Thyroid gland (tissue), 4 donors: ENCODE measurements around the gene HYCC1. TPM values are rescaled to one million over a fixed set of nuclear protein-coding genes. Genes with fewer than 3 reads are reported as not detected.
"Not testable (repeated sequence)": the region's sequence is repeated elsewhere in the genome, so short reads cannot be mapped to it uniquely, and the experiment has no call there.

Experiments used
- DNase-seq, 2 donors: peaks; one replicate each; pipeline ENCODE4 v3.0.0-alpha.2; 2019
- H3K27ac ChIP-seq, 3 donors: fragments of 200-600 bp; sonication (generic); 1 replicate in 2 of 3; 2 replicates in 1 of 3; pipeline ENCODE4 v1.5.1; 2016 to 2019; ENCODE audit warnings: mild to moderate bottlenecking in 1 of 3, moderate library complexity in 1 of 3
- H3K27me3 ChIP-seq: fragments of 200-600 bp; sonication (generic); one replicate; pipeline ENCODE4 v1.5.1; 2019
- H3K36me3 ChIP-seq, 2 donors: fragments of 200-600 bp; sonication (generic); one replicate each; pipeline ENCODE4 v1.5.1; 2016 to 2019
- H3K4me1 ChIP-seq, 2 donors: fragments of 200-600 bp; sonication (generic); one replicate each; pipeline ENCODE4 v1.5.1; 2017 to 2019
- H3K4me3 ChIP-seq, 3 donors: fragments of 200-600 bp; sonication (generic); replicated peaks in 1 of 3; 1 replicate in 2 of 3; 2 replicates in 1 of 3; pipeline ENCODE4 v1.5.1; 2016; ENCODE audit warnings: mild to moderate bottlenecking in 1 of 3
- H3K9me3 ChIP-seq: fragments of 200-600 bp; sonication (generic); one replicate; pipeline ENCODE4 v1.5.1; 2017
- POLR2A ChIP-seq, 2 donors: fragments of 450-650 bp; IDR thresholded peaks; one replicate each; pipeline ENCODE4 v1.6.1; 2017; ENCODE audit warnings: antibody characterized with exemption in 2 of 2, mild to moderate bottlenecking in 2 of 2, moderate library complexity in 1 of 2
- WGBS, 2 donors: methylation state at CpG; one replicate each; pipeline ENCODE4 v1.1.5; 2017; 5-methylcytosine and 5-hydroxymethylcytosine counted together
- intact Hi-C: fragments of 100-400 bp; cut with DNase I; formaldehyde crosslinking; loops from one replicate; pipeline ENCODE4 v1.15.1; 2023
- total RNA-seq, 4 donors: library from RNA; depleted of rRNA; stranded (reverse); fragments of >200 nt; gene quantifications; one replicate each; pipeline ENCODE4 v1.2.3, GENCODE V29; 2016
- TF ChIP-seq, protein P1 (sequence below), 6 experiments: fragments of 200-600 bp in 3 of 6; fragments of 450-650 bp in 3 of 6; sonication (generic) in 3 of 6; IDR thresholded peaks; one replicate each; pipeline ENCODE4 v1.5.1; 2016 to 2019; ENCODE audit warnings: antibody characterized with exemption in 6 of 6, mild to moderate bottlenecking in 2 of 6, inconsistent platforms in 1 of 6, moderate library complexity in 1 of 6

HYCC1 gene
- total RNA-seq, 4 donors from 2014 or later = 18.5 to 38.7 (median 23.4) TPM

DNA sequence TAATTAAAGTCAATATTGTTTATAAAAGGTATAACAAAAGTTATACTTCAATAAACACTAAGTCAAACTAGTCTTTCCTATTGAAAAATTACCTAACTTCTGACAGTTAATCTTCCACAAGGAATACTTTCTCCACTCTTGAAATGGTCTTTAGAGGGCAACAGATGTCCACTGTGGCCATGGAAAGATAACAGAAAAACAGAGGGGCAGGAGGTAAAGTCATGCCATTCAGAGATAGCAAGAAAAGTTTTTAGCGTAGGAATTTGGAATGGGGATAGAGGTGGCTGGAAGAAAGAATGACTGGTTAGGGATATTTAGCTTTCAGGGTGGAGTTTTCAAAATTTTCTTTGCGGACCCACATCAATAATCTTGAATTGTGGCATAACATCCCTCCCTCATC lies 34.7 kb downstream of the HYCC1 start:
- 94 to 96% methylated on average over 2 of the region's 2 CpGs for WGBS, 2 donors
- no peak for DNase-seq
- Histone ChIP-seq H3K27me3 (no peaks in the 10 kb centered on the region), H3K4me3 (no peak overlapping the region), H3K9me3 (no peaks in the 10 kb centered on the region), H3K4me1 (no peaks in the 10 kb centered on the region), H3K36me3 (no peaks in the 10 kb centered on the region), H3K27ac (no peak overlapping the region)
- no peak for TF ChIP-seq POLR2A (IDR thresholded peaks at IDR 0.05)
- TF ChIP-seq, protein P1, sequence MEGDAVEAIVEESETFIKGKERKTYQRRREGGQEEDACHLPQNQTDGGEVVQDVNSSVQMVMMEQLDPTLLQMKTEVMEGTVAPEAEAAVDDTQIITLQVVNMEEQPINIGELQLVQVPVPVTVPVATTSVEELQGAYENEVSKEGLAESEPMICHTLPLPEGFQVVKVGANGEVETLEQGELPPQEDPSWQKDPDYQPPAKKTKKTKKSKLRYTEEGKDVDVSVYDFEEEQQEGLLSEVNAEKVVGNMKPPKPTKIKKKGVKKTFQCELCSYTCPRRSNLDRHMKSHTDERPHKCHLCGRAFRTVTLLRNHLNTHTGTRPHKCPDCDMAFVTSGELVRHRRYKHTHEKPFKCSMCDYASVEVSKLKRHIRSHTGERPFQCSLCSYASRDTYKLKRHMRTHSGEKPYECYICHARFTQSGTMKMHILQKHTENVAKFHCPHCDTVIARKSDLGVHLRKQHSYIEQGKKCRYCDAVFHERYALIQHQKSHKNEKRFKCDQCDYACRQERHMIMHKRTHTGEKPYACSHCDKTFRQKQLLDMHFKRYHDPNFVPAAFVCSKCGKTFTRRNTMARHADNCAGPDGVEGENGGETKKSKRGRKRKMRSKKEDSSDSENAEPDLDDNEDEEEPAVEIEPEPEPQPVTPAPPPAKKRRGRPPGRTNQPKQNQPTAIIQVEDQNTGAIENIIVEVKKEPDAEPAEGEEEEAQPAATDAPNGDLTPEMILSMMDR (IDR thresholded peaks at IDR 0.05) = no peak
- intact Hi-C loops = no loop called here

DNA sequence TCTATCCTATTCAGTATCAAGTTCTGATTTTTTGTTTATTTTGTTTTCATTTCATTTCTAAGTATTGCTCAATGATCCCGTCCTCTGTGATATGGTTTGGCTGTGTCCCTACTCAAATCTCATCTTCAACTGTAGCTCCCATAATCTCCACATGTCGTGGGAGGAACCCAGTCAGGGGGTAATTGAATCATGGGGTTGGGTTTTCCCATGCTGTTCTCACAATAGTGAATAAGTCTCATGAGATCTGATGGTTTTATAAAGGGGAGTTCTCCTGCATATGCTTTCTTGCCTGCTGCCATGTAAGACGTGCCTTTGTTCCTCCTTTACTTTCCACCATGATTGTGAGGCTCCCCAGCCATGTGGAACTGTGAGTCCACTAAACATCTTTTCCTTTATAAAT lies 39.3 kb downstream of the HYCC1 start:
- H3K27me3 ChIP-seq, H3K36me3 ChIP-seq, H3K9me3 ChIP-seq, intact Hi-C loops, H3K4me1 ChIP-seq, H3K4me3 ChIP-seq, H3K27ac ChIP-seq, DNase-seq: not testable (repeated sequence)
- WGBS, 2 donors = 61 to 76% methylated on average over 3 of the region's 3 CpGs

DNA sequence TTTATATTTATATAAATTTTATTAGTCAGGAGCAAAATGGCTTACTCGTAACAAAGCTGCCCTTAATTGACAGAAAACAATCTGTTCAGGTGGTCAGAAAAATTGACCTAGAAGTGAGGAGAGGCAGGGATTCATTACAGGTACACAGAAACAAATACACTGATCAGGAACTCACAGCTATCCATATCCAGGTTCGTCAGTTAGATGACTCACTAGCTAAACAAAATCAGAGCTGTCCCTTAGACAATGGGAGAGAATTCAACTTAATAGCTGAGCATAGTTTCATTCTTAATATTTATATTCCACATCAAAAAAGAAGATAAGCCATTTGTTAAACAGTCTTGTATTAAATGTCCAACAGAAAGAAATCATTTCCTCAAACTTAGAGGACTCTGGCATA lies 41.7 kb downstream of the HYCC1 start:
- Histone ChIP-seq H3K27me3 (no peaks in the 10 kb centered on the region), H3K9me3 (no peaks in the 10 kb centered on the region), H3K36me3 (no peaks in the 10 kb centered on the region), H3K4me1 (no peaks in the 10 kb centered on the region), H3K27ac (no peak overlapping the region), H3K4me3 (no peak overlapping the region)
- 95 to 96% methylated on average over 2 of the region's 2 CpGs for WGBS, 2 donors
- no peak for TF ChIP-seq POLR2A (IDR thresholded peaks at IDR 0.05)
- TF ChIP-seq, protein P1 (IDR thresholded peaks at IDR 0.05) = no peak
- intact Hi-C loops = no loop called here
- no peak for DNase-seq

DNA sequence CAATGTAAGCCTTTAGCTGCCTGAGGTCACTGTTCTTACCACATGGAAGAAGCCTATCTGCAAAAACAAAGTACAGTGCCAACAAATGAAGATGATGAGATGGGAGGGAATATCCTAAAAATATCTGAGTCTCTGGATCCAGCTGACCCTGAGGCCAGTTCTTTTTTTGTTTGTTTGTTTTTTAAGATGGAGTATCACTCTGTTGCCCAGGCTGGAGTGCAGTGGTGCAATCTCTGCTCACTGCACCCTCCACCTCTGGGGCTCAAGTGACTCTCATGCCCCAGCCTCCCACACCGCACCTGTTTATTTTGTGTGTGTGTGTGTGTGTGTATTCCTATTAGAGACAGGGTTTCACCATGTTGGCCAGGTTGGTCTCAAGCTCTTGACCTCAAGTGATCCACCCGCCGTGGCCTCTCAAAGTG lies 44.9 kb downstream of the HYCC1 start:
- Histone ChIP-seq H3K27ac (no peak overlapping the region), H3K27me3 (no peaks in the 10 kb centered on the region), H3K4me1 (no peaks in the 10 kb centered on the region), H3K9me3 (no peaks in the 10 kb centered on the region), H3K4me3 (no peak overlapping the region), H3K36me3 (no peaks in the 10 kb centered on the region)
- no peak for DNase-seq
- intact Hi-C loops = no loop called here
- WGBS, 2 donors = 84 to 87% methylated on average over 3 of the region's 3 CpGs
- TF ChIP-seq POLR2A (IDR thresholded peaks at IDR 0.05) = no peak
- TF ChIP-seq, protein P1 (IDR thresholded peaks at IDR 0.05) = no peak

Other genes starting within 250 kb of the HYCC1 start
- gene TOMM7, start 191.3 kb downstream of the HYCC1 start, total RNA-seq = 100 to 1,000 TPM in 3 of 4 donors, 10 to 100 TPM in 1; 94.8 to 312 (median 154) TPM
- gene KLHL7, start 91.7 kb upstream of the HYCC1 start, total RNA-seq = 10 to 100 TPM; 20.3 to 35.0 (median 27.2) TPM
- gene NUP42, start 167.9 kb upstream of the HYCC1 start, total RNA-seq = 10 to 100 TPM; 34.2 to 55.8 (median 45.4) TPM
- 10 to 100 TPM; 31.4 to 84.8 (median 69.9) TPM for gene GPNMB, start 232.6 kb upstream of the HYCC1 start, total RNA-seq